Neural progenitor cell (in vitro differentiated cells): ENCODE data around the gene MUC5AC.

Experiments
- CTCF ChIP-seq: fragments of 200-600 bp; sonication (generic); IDR thresholded peaks from 2 replicates; pipeline ENCODE4 v1.5.1; 2017; ENCODE audit warnings: antibody characterized with exemption, mild to moderate bottlenecking
- EZH2phosphoT487 ChIP-seq: fragments of 200-600 bp; sonication (generic); IDR thresholded peaks from 2 replicates; pipeline ENCODE4 v1.6.1; 2017; ENCODE audit warnings: antibody characterized with exemption

- TF ChIP-seq CTCF, result no peak
- no peak for TF ChIP-seq EZH2phosphoT487
Observed at GRCh38 chr11:1199751-1200610, 42.2 kb downstream of the MUC5AC start.
